ENCODE measurements around the gene HOGA1.

- TF ChIP-seq CTCF (conservative IDR thresholded peaks at IDR 0.05) (no peak), EZH2 (IDR thresholded peaks at IDR 0.05; ENCODE audit: low read depth) (no peak)
Measured at GRCh38 chr10:97575127-97575668, 9.0 kb upstream of the HOGA1 start.

Measured in PC-9 (cell line).